AG10803 (cell line): ENCODE data around the gene CARD9.

Experiments used
- DNase-seq: peaks from one replicate; pipeline ENCODE4 v3.0.0; 2010; ENCODE audit warnings: low read depth
- H3K4me3 ChIP-seq: 2 replicates; pipeline ENCODE4 v1.5.1; 2011; ENCODE audit warnings: mild to moderate bottlenecking, low read length, control low read depth
- TF ChIP-seq, protein P1 (sequence below): conservative IDR thresholded peaks from 2 replicates; pipeline ENCODE4 v1.5.1; 2011; ENCODE audit warnings: mild to moderate bottlenecking, low read length, control low read depth, inconsistent platforms

CARD9 gene

DNA sequence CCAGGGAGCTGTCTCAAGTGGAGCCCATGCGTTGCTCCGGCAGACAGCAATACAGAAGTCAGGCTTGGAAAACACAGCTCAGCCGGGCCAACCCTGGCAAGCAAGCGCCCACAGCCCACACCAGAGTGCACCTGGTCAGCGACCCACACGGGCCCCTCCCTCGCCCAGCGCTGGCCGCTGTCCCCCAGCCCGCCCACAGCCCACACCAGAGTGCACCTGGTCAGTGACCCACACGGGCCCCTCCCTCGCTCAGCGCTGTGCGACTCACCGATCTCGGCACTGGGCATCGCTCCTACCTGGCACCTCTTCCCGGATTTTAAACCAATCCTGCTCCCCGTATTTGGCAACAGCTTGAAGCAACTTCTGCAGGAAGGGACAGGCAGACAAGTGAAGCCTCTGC lies 13.7 kb upstream of the CARD9 start:
- TF ChIP-seq, protein P1, sequence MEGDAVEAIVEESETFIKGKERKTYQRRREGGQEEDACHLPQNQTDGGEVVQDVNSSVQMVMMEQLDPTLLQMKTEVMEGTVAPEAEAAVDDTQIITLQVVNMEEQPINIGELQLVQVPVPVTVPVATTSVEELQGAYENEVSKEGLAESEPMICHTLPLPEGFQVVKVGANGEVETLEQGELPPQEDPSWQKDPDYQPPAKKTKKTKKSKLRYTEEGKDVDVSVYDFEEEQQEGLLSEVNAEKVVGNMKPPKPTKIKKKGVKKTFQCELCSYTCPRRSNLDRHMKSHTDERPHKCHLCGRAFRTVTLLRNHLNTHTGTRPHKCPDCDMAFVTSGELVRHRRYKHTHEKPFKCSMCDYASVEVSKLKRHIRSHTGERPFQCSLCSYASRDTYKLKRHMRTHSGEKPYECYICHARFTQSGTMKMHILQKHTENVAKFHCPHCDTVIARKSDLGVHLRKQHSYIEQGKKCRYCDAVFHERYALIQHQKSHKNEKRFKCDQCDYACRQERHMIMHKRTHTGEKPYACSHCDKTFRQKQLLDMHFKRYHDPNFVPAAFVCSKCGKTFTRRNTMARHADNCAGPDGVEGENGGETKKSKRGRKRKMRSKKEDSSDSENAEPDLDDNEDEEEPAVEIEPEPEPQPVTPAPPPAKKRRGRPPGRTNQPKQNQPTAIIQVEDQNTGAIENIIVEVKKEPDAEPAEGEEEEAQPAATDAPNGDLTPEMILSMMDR = no peak
- H3K4me3 ChIP-seq = no peak overlapping the region
- DNase-seq = no peak

DNA sequence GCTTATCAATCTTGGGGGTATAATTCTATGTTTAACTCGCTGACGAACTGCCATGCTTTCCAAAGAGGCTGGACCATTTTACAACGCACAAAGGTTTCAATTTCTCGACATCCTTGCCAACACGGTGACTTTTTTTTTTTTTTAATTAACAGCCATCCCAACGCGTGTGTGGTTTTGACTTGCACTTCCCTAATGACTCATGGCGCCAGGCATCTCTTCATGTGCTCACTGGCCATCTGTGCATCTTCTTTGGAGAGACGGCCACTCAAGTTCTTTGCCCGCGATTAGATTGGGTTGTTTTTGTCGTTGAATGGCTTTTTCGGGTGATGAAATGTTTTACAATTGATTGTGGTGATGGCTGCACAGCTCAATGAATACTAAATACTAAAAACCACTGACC lies 12.5 kb upstream of the CARD9 start:
- H3K4me3 ChIP-seq = no peak overlapping the region
- TF ChIP-seq, protein P1 = no peak
- no peak for DNase-seq

DNA sequence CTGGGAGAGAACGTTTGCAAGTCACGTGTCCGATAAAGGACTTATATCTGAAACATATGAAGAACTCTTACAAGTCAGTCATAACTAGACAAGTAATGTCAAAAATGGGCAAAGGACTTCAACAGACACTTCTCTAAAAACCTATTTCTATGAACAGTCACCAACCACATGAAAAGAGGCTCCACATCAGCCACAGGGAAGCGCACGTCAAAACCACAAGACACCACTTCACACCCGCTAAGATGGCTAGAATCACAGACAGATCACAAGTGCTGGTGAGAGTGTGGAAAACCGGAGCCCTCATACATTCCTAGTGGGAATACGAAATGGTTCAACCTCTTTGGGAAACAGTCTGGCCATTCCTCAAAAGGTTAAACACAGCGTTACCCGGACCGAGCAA lies 11.5 kb upstream of the CARD9 start:
- no peak for DNase-seq
- no peak overlapping the region for H3K4me3 ChIP-seq
- TF ChIP-seq, protein P1 = no peak

DNA sequence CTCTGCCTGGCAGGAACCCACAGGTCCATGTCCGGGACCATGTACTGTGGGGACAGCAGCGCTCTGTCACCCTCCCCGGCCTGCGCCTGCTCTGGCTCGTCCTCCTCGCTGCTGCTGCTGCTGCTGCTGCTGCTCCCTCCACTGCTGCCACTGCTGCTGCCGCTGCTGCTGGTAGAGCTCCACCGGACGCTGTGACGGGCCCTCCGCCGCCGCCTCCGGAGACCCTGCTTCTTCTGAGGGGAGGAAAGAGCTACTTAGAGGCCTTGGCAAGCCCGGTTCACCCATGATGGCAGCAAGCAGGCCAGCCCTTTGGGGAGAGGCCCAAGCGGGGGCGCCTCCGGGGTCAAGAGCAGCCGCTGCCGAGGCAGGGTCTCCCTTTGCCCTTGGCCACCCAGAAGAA lies 10.0 kb upstream of the CARD9 start:
- no peak for DNase-seq

DNA sequence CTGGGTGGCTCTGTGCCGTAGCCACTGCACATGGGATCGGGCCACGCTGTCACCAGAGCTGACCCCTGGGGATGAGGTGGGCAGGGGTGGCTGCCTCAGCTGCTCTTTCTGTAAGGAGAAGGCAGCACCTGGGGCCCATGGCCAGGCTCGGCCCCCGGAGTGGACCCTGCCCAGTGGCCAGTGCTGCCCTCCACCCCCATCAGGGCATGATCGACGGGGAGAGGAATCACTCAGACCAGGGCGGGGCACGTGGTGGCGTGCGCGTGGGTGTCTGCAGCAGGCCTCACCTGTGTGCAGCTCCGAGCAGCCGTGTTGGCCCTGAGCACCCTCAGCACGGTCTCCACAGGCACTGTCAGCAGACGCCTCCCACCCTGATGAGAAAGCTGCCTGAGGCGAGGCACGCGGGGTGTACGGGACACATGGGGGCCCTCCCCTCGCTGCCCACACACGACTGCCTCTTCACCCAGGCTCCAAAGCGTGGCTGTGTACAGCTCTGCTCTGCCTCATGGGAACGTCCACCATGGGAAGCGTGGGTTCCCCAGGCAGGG lies 8.6 kb upstream of the CARD9 start:
- no peak for DNase-seq
- TF ChIP-seq, protein P1 = no peak

More for the DNA sequence above, 10.0 kb upstream of the CARD9 start:
- TF ChIP-seq, protein P1 = no peak
- no peak overlapping the region for H3K4me3 ChIP-seq

DNA sequence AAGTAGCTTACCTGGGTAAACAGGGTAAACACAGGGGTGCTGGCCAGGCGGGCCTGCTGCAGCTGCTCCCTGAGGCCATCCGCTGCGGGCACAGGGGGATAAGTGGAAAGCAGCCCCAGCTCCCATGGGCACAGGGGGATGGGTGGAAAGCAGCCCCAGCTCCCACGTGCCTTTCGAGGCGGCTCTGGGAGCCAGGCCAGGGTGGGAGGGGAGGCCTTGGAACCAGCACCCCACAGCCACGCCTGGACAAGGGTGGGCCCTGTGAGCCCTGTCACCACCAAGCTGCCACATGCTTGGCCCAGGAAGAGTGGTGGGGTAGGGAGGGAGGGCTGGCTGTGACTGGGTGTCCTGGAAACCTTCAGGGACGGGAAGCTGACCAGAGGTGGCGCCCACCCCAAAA lies 7.8 kb upstream of the CARD9 start:
- TF ChIP-seq, protein P1 = no peak
- DNase-seq = no peak
- H3K4me3 ChIP-seq = no peak overlapping the region

More for the DNA sequence above, 8.6 kb upstream of the CARD9 start:
- no peak overlapping the region for H3K4me3 ChIP-seq

DNA sequence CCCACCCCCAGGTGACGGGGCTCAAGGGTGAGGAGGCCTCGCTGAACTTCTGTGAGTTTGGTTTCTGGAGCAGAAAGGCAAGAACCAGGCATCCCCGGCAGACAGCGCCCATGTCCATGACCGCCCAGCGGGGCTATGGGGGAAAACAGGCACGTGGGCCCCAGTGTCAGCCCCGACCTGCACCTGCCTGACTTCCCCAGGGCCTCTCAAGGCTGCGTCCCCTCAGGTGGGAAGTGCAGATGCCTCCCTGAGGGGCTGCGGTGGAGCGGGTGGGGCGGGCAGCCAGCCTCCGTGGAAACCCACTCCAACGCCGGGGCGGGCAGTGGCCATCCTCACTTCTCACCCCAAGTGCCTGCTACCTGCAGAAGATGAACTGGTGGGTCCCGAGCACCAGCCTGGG lies 6.9 kb upstream of the CARD9 start:
- H3K4me3 ChIP-seq = no peak overlapping the region
- DNase-seq = no peak
- TF ChIP-seq, protein P1 = no peak
